Measurements from ENCODE around the gene COPB1. TPM values are rescaled to one million over a fixed set of nuclear protein-coding genes. Genes with fewer than 3 reads are reported as not detected.
"Not testable (repeated sequence)": the region's sequence is repeated elsewhere in the genome, so short reads cannot be mapped to it uniquely, and the experiment has no call there.

COPB1 gene
- total RNA-seq, 6 donors from 2014 or later, result 56.2 to 139 (median 84.2) TPM

- Histone ChIP-seq H3K9me3 (no peaks in the 10 kb centered on the region), H3K4me1 (peaks cover 19 to 44% (median 33%) of the 10 kb centered on the region in 4 donors), H3K27ac (peak overlapping the region; percentile 8 to 82 (median 59)), H3K27me3 (no peaks in the 10 kb centered on the region), H3K36me3 (no peaks in the 10 kb centered on the region), H3K4me3 (no peak overlapping the region)
- DNase-seq, result no peak
- WGBS, 2 donors, result 74 to 78% methylated on average over 3 of the region's 3 CpGs
- no peak for ATAC-seq (ENCODE audit: low FRiP score in 2 of 2)
- TF ChIP-seq POLR2A (IDR thresholded peaks at IDR 0.05) (no peak), CTCF (IDR thresholded peaks at IDR 0.05) (no peak), EP300 (IDR thresholded peaks at IDR 0.05) (no peak), POLR2AphosphoS5 (IDR thresholded peaks at IDR 0.05) (no peak)
These were observed 39.4 kb upstream of the COPB1 start for GRCh38 chr11:14538926-14539554.

- Histone ChIP-seq H3K4me3 (no peak overlapping the region), H3K27ac (peak overlapping the region; percentile 16 to 82 (median 55)), H3K27me3 (no peaks in the 10 kb centered on the region), H3K36me3 (no peaks in the 10 kb centered on the region), H3K4me1 (peaks cover 19 to 44% (median 32%) of the 10 kb centered on the region in 4 donors), H3K9me3 (no peaks in the 10 kb centered on the region)
- WGBS, 2 donors, result 59 to 62% methylated on average over 5 to 6 of the region's 6 CpGs
- no peak for ATAC-seq (ENCODE audit: low FRiP score in 2 of 2)
- TF ChIP-seq POLR2AphosphoS5 (IDR thresholded peaks at IDR 0.05) (no peak), EP300 (IDR thresholded peaks at IDR 0.05) (no peak), POLR2A (IDR thresholded peaks at IDR 0.05) (no peak), CTCF (IDR thresholded peaks at IDR 0.05) (no peak)
- DNase-seq, result no peak
These were observed 38.8 kb upstream of the COPB1 start for GRCh38 chr11:14538271-14538925.

- H3K4me3 ChIP-seq, result peak overlapping the region in 1 of 4 donors; percentile 21
These were observed 37.6 kb upstream of the COPB1 start for GRCh38 chr11:14537134-14537599.

GRCh38 chr11:14535166-14535565, 35.6 kb upstream of the COPB1 start:
- not testable (repeated sequence) for H3K9me3 ChIP-seq; ATAC-seq (ENCODE audit: low FRiP score in 2 of 2); H3K27ac ChIP-seq; H3K27me3 ChIP-seq; H3K4me3 ChIP-seq; H3K36me3 ChIP-seq; DNase-seq
- WGBS, 2 donors, result 87 to 93% methylated on average over 4 of the region's 4 CpGs
- peaks cover 8 to 22% (median 16%) of the 10 kb centered on the region in 4 donors for H3K4me1 ChIP-seq

More at GRCh38 chr11:14537134-14537599, 37.6 kb upstream of the COPB1 start:
- peaks cover 19 to 40% (median 30%) of the 10 kb centered on the region in 4 donors for H3K4me1 ChIP-seq
- no peaks in the 10 kb centered on the region for H3K9me3 ChIP-seq
- peak overlapping the region in 2 of 4 donors; percentile 74 to 82 for H3K27ac ChIP-seq
- peak in 1 of 2 donors; percentile 77 for ATAC-seq (ENCODE audit: low FRiP score in 2 of 2)
- no peaks in the 10 kb centered on the region for H3K36me3 ChIP-seq
- TF ChIP-seq EP300 (IDR thresholded peaks at IDR 0.05), result no peak
- TF ChIP-seq POLR2A (IDR thresholded peaks at IDR 0.05), result no peak
- peak; percentile 69 to 83 (median 74) for TF ChIP-seq CTCF (IDR thresholded peaks at IDR 0.05)
- no peak for TF ChIP-seq POLR2AphosphoS5 (IDR thresholded peaks at IDR 0.05)
- WGBS, 2 donors, result 5 to 6% methylated on average over 5 of the region's 5 CpGs
- no peak for DNase-seq
- no peaks in the 10 kb centered on the region for H3K27me3 ChIP-seq

- no peak for DNase-seq
- 77 to 81% methylated on average over 2 of the region's 2 CpGs for WGBS, 2 donors
- Histone ChIP-seq H3K9me3 (no peaks in the 10 kb centered on the region), H3K27me3 (no peaks in the 10 kb centered on the region), H3K27ac (no peak overlapping the region), H3K4me3 (no peak overlapping the region), H3K36me3 (no peaks in the 10 kb centered on the region), H3K4me1 (no peaks in the 10 kb centered on the region)
- no peak for ATAC-seq (ENCODE audit: low FRiP score in 2 of 2)
- TF ChIP-seq CTCF (IDR thresholded peaks at IDR 0.05), result no peak
- no peak for TF ChIP-seq EP300 (IDR thresholded peaks at IDR 0.05)
- no peak for TF ChIP-seq POLR2A (IDR thresholded peaks at IDR 0.05)
- no peak for TF ChIP-seq POLR2AphosphoS5 (IDR thresholded peaks at IDR 0.05)
These were observed 30.3 kb upstream of the COPB1 start for GRCh38 chr11:14529951-14530350.

Data from upper lobe of left lung (tissue), 6 donors.